ENCODE results near the gene STK10.

The STK10 gene

GRCh38 chr5:172105811-172106210 is 82.2 kb downstream of the STK10 start:
- no peak overlapping the region for H3K27ac ChIP-seq
- TF ChIP-seq CTCF (conservative IDR thresholded peaks at IDR 0.05) (no peak), ZFX (IDR thresholded peaks at IDR 0.05) (no peak)

DNA sequence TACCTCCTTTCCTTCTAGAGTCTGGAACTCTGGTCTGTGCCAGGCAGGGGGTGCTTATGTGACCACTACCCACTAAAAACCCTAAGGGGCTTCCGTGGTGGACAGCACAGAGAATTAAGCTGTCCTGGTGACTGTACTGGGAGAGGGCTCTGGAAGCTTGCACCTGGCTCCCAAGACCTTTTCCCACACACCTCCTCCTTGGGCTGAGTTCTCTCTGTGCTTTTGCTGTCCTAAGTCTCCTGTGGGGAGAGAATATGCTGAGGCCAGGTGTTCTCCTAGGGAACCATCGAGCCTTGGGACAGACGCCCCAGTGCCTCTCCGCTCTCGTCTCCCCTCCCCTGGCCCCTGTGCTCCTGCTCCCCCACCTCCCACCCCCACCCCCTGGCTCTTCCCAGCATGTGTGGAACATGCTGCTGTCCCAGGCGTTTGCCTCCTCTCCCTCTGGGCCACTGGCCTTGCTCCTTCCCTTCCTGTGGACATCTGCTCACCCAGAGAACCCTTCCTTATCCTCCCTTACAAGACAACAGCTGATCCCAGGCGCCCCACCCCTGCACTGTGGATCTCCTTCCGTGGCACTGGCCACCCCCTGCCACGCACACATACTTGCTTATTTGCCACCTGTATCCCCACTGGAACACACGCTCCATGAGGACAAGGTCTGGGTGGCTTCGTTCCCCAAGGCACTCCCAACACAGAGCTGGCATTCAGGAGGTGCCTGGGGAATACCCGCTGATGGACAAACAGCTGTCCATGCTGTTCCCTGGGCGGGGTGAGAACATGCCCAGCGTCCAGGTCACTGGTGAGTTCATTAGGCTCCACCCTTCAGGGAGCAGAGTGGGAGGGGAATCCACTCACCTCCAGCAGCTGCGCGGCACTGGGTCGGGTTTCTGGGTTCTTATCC is 83.0 kb downstream of the STK10 start:
- TF ChIP-seq CTCF (conservative IDR thresholded peaks at IDR 0.05) (no peak), ZFX (IDR thresholded peaks at IDR 0.05) (no peak)
- no peak overlapping the region for H3K27ac ChIP-seq

DNA sequence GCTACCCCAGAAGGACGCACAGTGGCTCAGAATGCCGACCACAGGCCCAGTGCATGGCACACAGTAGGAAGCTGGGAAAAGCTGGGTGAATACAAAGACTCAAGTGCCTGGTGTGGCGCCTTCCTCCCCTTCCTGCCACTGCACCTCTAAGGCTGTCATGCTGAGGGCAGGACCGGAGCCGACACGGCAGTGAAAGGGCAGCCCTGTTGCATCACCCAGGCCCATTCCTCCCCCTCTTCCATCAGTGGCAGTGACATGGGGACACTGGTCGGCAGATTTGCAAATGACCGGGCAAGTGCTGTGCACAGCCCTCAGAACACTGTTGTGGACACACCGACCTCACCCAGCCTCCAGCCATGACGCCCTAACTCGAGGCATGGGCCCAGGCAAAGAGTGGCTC is 84.0 kb downstream of the STK10 start:
- no peak overlapping the region for H3K27ac ChIP-seq
- TF ChIP-seq ZFX (IDR thresholded peaks at IDR 0.05) (no peak), CTCF (conservative IDR thresholded peaks at IDR 0.05) (no peak)

DNA sequence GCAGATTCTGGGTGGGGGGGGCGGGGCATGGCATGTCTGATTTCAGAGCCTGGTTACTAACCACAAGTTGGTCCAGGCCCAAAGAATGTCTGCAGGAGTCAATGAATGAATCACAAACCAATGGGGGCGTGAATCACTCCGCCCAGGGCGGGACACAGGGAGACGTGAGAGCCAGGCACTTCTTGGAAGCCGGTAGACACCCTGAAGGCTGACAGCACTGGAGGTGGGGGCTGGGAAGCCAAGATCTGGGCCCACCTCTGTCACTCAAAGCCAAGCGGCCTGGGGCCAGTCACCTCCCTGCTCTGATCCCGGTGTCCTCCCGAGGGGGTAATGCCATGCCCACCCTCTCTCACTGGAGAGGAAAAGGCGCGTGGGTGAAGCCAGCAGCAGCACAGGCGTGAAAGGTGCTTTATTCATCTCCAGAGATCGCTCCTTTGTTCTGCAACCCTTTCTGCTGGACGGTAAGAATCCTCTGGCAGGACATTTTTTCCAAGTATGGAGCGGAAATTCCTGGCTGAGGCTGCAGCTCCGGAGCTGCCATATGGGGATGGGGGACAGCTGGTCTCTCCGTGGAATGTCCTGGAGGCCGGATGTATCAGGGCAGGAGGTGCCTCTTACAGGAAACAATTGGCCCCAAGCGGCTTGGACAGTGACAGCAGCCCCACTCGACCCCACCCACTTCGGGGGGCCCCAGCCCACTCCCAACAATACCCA is 85.0 kb downstream of the STK10 start:
- TF ChIP-seq ZFX (IDR thresholded peaks at IDR 0.05) (no peak), CTCF (conservative IDR thresholded peaks at IDR 0.05) (no peak)
- no peak overlapping the region for H3K27ac ChIP-seq

GRCh38 chr5:172102218-172102870 is 85.7 kb downstream of the STK10 start:
- TF ChIP-seq CTCF (conservative IDR thresholded peaks at IDR 0.05) (no peak), ZFX (IDR thresholded peaks at IDR 0.05) (no peak)
- no peak overlapping the region for H3K27ac ChIP-seq

DNA sequence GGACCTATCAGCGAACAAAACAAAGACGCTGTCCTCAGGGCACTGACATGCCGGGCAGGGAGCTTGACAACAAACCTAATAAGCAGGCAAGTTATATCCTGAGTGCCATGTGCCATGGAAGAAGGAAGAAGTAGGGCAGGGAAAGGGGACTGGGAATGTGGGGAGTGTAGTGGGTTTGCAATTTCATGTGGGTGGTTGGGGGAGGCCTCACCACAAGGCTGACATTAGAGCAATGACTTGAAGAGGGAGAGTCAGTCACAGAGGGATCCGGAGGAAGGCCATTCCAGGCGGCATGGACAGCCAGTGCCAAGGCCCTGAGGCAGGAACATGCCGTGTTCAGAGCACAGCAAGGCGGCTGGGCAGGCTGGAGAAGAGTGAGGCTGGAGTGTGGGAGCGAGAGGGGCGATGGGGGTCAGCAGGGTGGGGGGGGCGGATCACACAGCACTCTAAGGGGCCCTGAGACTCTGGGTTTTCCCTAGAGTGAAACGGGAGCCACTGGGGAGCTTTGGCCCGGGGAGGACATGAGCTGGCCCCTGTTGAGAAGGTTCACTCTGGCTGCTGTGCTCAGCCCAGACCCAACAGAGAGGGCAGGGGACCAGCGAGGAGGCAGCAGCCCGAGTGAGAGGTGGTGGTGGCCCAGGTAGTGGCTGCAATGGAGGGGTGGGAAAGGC is 86.3 kb downstream of the STK10 start:
- TF ChIP-seq ZFX (IDR thresholded peaks at IDR 0.05), result no peak
- TF ChIP-seq CTCF (conservative IDR thresholded peaks at IDR 0.05), result no peak
- H3K27ac ChIP-seq, result no peak overlapping the region
